LoVo (cell line): ENCODE data around the gene LRRTM1.

Source experiments
- DNase-seq: peaks from one replicate; pipeline ENCODE4 v3.0.0-alpha.2; 2016; ENCODE audit warnings: low spot score

The LRRTM1 gene, protein sequence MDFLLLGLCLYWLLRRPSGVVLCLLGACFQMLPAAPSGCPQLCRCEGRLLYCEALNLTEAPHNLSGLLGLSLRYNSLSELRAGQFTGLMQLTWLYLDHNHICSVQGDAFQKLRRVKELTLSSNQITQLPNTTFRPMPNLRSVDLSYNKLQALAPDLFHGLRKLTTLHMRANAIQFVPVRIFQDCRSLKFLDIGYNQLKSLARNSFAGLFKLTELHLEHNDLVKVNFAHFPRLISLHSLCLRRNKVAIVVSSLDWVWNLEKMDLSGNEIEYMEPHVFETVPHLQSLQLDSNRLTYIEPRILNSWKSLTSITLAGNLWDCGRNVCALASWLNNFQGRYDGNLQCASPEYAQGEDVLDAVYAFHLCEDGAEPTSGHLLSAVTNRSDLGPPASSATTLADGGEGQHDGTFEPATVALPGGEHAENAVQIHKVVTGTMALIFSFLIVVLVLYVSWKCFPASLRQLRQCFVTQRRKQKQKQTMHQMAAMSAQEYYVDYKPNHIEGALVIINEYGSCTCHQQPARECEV

DNA sequence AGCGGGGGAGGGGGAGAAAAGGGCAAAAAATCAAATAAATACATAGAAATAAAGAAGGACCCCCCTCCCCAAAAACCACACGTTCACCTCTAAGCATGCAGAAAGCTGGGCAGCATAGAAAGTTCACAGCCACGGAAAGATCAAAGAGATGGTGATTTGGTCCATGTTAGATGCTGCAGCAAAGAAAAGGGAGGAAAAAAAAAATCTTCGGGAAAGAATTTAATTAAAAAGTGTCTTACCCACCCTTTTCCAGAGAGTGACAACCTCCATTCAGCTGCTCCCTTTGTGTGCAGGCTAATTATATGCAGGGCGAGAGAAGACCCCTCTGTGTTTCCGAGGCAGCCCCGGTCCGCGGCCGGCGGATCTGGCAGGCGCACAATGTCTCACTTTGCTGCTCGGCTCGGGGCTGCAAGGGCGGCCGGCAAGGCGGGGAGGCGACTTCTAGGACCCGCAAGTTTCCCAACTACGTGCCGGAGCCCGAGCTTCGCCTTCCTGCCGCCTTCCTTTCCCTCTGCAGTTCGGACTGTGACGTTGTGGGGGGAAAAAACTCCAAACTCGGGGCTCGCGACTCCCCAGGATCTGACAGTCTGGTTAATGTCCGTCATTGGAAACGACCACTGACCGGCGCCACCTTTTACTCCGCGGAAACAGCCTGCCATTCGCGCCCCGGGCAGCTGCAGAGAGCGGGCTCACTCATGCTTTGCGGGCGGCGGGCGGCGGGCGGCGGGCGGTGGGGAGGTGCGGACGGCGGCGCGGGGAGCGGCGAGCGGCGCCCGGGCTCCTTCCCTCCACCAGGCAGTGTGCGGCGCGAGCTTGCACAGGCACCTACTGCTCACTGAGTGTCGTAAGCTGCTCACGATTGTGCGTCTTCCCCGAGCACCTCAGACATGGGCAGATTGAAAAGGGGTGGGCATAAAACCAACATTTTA, at the start of gene LRRTM1:
TSS of gene LRRTM1 (minus strand) at position 844 of the 929 bp plus-strand sequence. CDS start 933 bp downstream, outside the sequence.
- DNase-seq: no peak

DNA sequence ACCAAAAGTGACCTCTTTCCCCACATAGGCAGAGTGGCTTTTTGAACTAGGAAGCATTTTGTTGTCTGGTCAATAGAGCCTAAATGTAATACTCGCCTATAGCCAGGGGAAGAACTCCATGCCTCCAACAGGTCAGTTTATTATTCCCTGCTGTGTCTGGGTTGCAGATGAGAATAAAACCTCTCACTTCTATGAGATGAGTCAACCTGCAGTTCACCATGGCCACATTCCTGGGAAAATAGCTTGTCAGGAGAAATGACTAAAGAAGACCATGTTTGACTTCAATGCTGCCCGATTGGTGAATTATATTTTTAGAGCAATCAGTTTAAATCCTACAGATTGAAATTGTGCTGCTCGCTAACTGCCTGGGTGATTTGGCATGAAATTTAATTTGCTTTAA, 46.7 kb upstream of the LRRTM1 start:
- DNase-seq: no peak

DNA sequence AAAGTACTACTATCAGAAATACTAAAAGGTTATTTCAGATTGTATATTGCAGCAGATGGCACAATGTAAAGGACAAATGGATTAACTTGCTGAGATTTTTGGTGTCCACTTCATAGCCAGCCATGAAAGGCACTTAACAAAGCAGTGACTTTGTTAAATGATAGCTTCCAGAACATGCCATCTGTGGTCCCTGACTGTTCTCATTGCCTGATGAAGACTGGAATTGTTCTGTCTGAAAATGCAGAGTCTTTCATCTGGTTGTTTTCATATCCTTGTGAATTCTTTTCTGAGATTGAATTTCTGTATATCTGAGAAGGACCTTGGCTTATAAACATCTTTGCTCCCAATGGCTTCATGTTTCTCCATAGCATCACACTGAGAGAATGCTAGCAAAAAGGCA, 44.4 kb upstream of the LRRTM1 start:
- DNase-seq: no peak

DNA sequence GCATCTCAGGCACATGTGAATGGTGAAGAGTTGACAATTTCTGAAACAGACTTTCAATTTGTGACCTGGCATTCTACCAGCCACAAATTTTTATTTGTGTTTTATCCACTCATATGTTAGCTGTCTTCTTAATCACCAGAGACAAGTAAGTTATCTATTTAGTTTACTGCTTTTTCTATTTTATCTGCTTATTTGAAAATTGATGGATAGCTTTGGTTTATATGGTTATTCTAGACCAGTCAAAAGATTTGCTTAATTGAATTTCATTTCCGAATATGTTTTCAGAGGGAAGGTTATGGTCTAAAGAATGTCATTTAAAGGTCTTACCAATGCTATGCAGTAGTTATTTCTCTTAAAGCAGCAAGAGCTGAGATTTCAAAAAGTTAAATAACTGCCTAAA, 43.5 kb upstream of the LRRTM1 start:
- no peak for DNase-seq

DNA sequence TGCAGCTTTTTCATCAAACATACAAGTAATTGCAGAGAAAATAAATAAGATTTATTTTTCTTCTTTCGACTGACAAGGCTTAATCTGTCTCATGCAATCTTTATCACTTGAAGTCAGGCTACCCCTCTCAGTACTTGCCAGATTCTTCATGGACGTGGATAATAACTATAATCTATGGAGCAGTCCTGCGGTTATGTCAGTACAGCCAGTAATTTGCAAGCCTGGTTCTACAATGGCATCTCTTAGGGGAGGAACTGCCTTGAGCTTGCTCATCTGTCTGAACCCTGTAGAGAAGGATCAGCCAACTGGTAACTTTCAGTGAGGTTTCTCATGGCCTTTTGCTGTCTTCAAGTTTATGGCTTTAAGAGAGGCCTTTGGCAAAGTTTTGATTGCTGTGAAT, 35.5 kb upstream of the LRRTM1 start:
- DNase-seq: no peak

DNA sequence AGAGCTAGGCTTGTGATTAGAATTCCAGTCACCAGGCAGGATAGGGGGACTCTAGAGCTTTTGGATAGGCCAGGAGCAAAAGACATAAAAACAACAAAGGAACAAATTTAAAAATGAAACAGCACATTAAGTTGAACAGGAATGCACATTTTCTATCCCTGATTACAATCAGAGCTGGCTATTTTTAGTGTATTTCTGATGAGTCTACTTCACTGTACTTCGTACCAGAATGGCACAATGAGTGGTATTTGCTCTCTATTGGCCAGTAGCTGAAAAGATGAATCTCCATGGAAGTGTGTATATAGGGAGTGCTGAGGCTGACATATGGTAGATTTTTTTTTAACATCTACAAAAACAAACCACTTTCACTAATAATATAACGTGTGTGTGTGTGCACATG, 34.2 kb upstream of the LRRTM1 start:
- DNase-seq: no peak

DNA sequence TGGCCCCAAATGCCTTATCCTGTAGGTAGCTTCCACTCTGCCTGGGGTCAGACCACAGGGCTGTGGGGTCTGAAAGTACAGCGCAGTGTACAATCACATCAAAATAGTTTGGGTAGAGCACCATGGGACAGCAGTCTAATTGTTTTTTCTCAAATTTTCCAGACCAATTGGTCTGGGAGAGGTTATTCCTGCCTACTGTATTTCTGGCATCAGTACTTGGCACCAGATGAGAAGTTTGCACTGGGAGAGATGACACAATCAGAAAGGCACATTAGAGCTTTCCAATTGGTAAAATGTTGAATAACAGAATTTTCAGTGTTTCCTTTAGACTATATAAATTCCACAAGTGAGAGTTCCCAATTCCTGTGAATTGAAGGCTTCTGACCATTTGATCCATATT, 30.9 kb upstream of the LRRTM1 start:
- DNase-seq: no peak

DNA sequence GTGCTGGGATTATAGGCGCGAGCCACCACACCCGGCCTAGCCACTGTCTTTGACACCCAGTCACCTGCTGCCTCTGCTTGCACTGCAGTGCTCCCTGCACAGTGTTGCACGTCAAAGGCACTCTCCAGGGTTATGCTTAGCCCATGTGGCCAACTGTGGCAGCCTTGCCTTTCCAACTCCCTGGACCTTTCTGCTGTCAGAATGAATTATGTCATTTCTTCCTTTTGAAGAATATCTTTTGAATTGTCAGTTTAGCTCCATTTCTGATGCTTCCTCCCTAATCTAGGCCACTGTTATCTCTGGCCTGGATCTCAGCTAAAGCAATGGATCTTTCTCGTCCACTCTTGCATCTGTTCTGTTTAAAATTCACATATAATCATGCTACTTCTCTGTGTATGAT, 29.3 kb upstream of the LRRTM1 start:
- DNase-seq: no peak

DNA sequence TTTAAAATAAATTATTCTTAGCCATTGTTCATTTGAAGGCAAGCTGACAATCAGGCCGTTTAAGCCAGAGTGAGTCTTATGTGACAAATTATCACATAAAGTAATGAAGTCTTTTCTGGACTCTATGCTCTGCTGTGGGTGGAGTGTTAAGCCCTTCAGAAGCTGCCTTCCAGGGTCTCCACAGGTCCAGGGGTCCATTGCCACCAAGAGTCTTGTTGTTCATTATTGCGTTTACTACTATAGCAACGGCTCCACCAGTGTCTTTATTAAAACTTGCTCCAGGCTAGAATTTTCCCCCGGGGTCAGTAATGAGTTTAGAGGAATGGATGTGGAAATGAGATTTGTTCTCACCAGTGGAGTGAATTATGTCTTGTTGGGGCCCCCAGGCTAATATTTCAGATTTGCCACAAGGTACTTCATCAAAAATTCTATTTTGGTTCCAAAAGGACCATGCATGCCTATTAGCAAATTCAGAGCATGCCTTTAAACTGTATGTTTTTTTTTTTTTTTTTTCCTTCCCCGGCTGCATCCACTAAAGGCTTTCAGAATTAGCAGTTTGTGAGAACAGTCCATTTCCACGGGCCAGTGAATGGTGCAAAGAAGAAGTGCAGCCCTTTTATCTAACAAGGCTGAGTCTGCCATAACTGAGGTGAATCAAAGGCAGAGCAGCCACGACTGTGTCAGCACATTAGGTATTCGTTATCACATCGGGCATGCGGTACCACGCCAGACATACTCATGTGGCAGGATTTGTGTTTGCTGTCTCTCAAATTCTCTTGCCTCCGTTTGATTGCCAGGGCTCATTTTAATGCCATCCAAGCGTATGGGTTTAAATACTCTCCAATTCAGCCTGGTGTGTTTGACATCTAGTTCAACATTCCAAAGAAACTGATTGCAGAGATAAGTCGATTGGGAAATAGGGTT, 26.2 kb upstream of the LRRTM1 start:
- DNase-seq: no peak

DNA sequence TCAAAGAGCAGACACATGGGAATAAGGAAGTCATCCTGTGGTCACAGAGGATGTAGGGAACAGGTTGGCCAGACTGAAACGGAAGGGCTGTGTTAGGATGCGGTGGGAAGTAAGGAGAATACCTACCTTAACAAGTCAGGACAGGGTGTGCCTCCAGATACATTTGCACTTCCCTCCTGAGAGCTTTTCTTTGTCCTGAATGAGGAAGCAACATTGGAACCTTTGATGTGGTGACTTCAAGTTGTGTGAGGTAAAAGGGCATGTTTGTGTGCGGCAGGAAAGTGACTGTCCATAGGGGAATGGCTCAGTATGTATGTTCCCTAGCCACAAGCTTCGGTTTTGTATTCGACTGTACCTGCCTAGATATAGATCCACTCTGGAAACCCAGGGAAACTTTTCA, 24.9 kb upstream of the LRRTM1 start:
- peak; percentile 22 for DNase-seq

DNA sequence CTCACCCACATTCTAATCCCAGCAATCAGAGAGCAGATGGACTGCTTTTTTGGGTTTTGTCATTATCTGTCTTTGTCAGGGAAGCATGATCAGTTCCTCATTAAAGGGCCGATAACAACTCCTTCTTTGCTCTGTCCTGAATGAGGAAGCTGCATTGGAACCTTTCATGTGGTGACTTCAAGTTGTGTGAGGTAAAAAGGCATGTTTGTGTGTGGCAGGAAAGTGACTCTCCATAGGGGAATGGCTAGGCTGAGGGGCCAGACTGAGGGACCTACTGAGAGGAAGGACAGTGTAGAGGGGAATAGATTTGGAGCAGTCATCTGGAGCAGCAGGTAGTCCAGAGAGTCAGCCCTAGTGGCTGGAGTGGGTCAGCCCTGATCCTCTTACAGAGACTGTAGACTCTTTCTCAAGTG, 23.6 kb upstream of the LRRTM1 start:
- DNase-seq: no peak

DNA sequence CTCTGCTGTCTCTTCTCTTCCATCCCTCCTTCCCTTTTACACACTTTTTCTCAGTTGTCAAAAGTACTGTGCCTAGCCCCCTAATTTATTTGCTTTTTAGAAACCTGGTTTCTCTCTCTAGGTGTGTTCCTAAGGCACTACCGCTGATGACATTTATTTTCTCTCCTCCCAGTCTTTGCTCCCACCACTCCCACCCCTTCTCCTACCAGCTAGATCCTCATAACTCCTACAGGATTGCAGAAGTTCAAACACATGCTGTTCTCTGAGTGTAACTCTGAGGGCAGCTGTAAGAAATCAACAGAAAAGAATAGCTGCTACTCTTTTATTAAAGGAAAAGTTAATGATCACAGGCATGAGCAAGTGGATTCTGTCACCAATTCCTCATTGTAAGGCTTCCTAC, 22.3 kb upstream of the LRRTM1 start:
- no peak for DNase-seq

DNA sequence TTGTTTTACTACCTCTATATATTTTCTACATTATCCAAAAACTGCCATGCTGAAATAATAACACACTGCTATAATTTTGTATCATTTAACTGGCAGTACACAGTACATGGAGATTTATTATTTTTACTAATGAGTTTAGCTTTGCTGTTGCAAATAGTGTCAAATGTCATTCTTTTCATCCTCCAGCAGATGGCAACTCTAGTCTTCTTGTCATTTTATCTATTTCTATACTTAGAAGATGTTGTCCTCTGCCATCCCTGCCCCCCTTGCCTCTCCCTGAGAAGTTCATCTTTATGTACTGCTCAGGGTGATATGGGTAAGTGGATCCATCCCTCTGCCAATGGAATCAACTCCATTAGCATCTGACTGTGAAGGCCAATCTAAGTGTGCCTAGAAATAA, 21.7 kb upstream of the LRRTM1 start:
- peak; percentile 12 for DNase-seq

DNA sequence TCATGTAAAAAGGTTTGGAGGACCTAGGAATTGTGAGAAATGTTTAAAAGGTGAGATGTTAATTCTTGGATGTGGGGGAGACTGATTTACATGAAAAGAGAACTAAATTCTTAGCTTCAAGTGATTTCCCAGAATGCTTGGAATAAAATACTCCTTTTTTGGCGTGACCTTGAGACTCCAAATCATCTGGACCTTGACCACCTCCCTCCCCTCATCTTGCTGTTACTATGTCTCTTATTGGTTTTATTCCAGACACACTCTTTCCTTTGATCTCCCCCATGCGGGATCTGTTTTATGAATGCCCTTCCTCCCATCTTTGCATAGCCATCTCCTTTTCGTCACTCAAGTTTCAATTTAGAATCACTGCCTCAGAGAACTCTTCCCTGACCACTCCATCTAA, 20.0 kb upstream of the LRRTM1 start:
- DNase-seq: no peak

DNA sequence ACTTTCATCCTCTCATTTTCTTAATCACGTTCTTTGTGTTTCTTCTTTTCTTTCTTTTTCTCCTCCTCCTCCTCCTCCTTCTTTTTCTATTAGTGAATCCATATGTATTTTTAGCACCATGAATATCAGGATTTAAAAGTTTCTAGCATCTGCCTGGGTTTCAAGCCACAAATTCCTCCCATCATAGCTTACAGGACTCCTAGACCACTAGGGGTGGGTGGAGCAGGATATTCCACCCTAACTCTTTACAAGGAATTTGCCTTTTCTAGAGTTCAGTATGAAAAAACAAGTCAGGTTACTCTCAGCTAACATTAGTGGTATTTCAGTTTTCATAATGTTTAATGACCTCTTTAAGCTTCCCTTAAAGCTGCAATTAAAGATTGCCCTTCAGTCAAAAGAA, 19.1 kb upstream of the LRRTM1 start:
- DNase-seq: no peak

DNA sequence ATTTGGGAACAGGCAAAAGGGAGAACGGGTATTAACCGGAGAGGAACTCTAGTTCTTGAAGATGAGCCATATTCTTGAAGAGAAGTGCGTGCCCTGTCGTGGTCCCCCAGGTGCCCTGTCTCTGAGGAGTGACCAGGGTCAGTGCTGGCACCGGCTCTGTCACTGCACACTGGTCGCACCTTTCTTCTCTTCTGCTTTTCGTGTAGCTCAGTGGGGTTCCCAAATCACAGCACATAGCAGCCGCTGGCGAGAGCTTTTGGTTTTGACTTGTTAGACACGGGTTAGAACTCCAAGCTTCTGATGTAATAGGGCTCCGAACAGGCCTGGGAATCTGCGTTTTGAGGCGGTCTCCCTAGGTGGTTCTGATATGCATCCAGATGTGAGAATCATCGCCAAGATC, 18.4 kb upstream of the LRRTM1 start:
- no peak for DNase-seq

DNA sequence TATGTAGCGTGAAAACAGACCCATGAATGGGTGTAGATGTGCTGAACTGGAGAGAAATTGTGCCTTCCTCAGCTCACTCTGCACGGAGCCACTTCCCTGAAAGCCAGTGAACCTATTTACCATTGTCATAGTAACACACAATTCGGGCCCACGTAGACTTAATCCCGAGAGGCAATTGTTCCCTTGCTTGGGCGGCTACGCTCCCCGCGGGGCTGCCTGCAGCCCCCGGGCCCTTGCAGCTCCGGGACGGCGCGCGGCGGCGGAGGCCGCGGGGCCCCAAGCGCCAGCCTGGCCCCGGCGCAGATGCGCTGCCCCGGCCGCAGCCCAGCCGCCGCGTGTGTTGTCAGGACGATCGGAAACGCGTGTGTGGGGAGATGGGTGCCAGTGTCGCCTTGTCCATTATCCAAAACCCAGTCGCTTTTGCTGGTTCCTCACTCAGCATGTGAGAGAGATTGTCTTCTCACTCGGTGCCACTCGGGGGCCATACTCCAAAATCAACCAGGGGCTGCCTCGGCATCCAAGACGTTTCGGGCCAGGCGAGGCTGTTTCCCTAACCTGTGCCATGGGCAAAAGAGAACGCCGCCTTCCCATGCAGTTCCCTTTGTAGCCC, 17.9 kb upstream of the LRRTM1 start:
- DNase-seq: no peak

DNA sequence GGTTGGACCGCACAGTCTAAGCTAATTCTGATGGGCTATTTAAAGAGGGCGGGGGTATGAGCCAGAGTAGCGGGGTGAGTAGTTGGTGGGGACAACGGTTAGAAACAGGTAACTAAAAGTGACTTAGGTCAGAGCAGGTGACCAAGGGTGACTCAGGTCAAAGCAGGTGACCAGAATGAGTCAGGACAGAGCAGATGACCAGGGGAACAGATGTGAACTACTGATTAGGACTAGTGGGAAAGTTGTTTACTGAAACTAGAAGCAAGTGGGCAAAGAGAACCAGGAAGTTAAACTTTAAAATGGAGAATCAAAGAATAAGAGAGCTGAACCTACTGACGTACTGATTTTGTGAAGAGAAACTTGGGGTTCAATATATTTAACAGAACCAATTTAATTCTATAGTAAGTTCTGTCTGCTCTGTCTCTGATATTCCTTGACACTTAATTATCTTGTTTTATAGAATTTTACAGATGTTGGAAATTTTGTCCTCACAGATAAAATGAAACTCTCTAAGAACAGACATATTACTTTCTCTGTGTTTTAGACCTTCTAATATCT, 7.8 kb upstream of the LRRTM1 start:
- DNase-seq: no peak

DNA sequence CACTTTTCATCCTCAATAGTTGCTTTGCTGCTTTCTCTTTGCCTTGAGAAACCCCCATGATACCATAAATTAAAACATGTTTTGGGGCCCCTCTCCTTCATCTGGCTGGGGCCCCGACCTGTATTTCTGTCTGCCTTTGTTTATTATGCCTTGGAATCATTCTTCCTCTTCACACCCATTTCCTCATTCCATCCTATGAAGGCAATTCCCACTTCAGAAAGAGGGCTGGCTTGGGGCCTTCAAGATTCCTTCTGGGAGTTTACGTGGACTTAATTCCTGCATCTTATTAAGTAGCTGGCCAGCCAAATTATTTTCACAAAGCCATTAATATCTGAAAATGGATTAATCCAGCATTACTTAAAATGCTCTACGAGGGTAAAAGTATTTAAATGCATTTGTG, 6.8 kb upstream of the LRRTM1 start:
- no peak for DNase-seq

DNA sequence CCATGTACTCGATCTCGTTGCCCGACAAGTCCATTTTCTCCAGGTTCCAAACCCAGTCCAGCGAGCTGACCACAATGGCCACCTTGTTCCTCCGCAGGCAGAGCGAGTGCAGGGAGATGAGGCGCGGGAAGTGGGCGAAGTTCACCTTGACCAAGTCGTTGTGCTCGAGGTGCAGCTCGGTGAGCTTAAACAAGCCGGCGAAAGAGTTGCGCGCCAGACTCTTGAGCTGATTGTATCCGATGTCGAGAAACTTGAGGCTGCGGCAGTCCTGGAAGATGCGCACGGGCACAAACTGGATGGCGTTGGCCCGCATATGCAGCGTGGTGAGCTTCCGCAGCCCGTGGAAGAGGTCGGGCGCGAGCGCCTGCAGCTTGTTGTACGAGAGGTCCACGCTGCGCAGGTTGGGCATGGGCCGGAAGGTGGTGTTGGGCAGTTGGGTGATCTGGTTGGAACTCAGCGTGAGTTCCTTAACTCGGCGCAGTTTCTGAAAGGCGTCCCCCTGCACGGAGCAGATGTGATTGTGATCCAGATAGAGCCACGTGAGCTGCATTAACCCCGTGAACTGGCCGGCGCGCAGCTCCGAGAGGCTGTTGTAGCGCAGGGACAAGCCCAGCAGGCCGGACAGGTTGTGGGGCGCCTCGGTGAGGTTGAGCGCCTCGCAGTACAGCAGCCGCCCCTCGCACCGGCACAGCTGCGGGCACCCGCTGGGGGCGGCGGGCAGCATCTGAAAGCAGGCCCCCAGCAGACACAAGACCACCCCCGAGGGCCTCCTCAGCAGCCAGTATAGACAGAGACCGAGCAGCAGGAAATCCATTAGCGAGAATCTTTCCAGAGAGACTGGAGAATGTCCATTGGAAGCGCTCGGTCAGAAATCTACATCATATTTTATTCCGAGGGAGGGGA, 1.3 kb downstream of the LRRTM1 start:
- DNase-seq: no peak
